ENCODE measurements around the gene TBCK.

DNA sequence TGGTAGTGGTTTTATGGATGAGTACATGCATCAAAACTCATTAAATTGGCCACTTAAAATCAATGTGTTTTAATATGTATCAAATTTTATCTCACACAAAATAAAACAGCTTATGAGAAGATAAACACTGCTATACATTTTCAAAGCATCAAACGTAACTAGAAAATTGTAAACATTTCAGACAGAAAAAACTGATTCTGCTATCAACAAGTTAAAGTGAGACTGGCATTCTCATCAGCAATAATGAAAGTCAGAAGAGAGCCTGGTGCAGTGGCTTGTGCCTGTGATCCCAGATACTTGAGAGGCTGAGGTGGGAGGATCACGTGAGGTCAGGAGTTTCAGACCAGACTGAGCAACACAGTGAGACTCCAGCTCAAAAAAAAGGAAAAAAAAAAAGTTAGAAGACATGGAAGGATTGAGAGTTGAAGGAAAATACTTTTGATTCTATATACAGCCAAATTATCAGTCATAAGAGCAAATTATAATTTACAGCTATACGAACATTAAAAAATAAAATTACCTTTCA, 2.9 kb downstream of the TBCK start:
- TF ChIP-seq, protein P1, sequence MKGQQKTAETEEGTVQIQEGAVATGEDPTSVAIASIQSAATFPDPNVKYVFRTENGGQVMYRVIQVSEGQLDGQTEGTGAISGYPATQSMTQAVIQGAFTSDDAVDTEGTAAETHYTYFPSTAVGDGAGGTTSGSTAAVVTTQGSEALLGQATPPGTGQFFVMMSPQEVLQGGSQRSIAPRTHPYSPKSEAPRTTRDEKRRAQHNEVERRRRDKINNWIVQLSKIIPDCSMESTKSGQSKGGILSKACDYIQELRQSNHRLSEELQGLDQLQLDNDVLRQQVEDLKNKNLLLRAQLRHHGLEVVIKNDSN (CRISPR knock-in tag; IDR thresholded peaks at IDR 0.05), result no peak
- TF ChIP-seq, protein P2, sequence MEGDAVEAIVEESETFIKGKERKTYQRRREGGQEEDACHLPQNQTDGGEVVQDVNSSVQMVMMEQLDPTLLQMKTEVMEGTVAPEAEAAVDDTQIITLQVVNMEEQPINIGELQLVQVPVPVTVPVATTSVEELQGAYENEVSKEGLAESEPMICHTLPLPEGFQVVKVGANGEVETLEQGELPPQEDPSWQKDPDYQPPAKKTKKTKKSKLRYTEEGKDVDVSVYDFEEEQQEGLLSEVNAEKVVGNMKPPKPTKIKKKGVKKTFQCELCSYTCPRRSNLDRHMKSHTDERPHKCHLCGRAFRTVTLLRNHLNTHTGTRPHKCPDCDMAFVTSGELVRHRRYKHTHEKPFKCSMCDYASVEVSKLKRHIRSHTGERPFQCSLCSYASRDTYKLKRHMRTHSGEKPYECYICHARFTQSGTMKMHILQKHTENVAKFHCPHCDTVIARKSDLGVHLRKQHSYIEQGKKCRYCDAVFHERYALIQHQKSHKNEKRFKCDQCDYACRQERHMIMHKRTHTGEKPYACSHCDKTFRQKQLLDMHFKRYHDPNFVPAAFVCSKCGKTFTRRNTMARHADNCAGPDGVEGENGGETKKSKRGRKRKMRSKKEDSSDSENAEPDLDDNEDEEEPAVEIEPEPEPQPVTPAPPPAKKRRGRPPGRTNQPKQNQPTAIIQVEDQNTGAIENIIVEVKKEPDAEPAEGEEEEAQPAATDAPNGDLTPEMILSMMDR (IDR thresholded peaks at IDR 0.05), result no peak
- TF ChIP-seq TCF7 (CRISPR knock-in tag; IDR thresholded peaks at IDR 0.05; ENCODE audit: low read depth) (no peak), FOXP1 (CRISPR knock-in tag; IDR thresholded peaks at IDR 0.05; ENCODE audit: borderline replicate concordance) (no peak), ATF1 (CRISPR knock-in tag; IDR thresholded peaks at IDR 0.05) (no peak), TEAD1 (CRISPR knock-in tag; IDR thresholded peaks at IDR 0.05) (no peak)
- TF ChIP-seq, protein P3, sequence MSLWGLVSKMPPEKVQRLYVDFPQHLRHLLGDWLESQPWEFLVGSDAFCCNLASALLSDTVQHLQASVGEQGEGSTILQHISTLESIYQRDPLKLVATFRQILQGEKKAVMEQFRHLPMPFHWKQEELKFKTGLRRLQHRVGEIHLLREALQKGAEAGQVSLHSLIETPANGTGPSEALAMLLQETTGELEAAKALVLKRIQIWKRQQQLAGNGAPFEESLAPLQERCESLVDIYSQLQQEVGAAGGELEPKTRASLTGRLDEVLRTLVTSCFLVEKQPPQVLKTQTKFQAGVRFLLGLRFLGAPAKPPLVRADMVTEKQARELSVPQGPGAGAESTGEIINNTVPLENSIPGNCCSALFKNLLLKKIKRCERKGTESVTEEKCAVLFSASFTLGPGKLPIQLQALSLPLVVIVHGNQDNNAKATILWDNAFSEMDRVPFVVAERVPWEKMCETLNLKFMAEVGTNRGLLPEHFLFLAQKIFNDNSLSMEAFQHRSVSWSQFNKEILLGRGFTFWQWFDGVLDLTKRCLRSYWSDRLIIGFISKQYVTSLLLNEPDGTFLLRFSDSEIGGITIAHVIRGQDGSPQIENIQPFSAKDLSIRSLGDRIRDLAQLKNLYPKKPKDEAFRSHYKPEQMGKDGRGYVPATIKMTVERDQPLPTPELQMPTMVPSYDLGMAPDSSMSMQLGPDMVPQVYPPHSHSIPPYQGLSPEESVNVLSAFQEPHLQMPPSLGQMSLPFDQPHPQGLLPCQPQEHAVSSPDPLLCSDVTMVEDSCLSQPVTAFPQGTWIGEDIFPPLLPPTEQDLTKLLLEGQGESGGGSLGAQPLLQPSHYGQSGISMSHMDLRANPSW (CRISPR knock-in tag; conservative IDR thresholded peaks at IDR 0.05; ENCODE audit: low read depth), result no peak
- TF ChIP-seq, protein P4, sequence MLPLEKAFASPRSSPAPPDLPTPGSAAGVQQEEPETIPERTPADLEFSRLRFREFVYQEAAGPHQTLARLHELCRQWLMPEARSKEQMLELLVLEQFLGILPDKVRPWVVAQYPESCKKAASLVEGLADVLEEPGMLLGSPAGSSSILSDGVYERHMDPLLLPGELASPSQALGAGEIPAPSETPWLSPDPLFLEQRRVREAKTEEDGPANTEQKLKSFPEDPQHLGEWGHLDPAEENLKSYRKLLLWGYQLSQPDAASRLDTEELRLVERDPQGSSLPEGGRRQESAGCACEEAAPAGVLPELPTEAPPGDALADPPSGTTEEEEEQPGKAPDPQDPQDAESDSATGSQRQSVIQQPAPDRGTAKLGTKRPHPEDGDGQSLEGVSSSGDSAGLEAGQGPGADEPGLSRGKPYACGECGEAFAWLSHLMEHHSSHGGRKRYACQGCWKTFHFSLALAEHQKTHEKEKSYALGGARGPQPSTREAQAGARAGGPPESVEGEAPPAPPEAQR (CRISPR knock-in tag; IDR thresholded peaks at IDR 0.05), result no peak
- TF ChIP-seq, protein P5, sequence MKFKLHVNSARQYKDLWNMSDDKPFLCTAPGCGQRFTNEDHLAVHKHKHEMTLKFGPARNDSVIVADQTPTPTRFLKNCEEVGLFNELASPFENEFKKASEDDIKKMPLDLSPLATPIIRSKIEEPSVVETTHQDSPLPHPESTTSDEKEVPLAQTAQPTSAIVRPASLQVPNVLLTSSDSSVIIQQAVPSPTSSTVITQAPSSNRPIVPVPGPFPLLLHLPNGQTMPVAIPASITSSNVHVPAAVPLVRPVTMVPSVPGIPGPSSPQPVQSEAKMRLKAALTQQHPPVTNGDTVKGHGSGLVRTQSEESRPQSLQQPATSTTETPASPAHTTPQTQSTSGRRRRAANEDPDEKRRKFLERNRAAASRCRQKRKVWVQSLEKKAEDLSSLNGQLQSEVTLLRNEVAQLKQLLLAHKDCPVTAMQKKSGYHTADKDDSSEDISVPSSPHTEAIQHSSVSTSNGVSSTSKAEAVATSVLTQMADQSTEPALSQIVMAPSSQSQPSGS (CRISPR knock-in tag; IDR thresholded peaks at IDR 0.05; ENCODE audit: borderline replicate concordance, low read depth), result no peak
- TF ChIP-seq, protein P6, sequence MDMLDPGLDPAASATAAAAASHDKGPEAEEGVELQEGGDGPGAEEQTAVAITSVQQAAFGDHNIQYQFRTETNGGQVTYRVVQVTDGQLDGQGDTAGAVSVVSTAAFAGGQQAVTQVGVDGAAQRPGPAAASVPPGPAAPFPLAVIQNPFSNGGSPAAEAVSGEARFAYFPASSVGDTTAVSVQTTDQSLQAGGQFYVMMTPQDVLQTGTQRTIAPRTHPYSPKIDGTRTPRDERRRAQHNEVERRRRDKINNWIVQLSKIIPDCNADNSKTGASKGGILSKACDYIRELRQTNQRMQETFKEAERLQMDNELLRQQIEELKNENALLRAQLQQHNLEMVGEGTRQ (CRISPR knock-in tag; IDR thresholded peaks at IDR 0.05), result no peak
- TF ChIP-seq, protein P7, sequence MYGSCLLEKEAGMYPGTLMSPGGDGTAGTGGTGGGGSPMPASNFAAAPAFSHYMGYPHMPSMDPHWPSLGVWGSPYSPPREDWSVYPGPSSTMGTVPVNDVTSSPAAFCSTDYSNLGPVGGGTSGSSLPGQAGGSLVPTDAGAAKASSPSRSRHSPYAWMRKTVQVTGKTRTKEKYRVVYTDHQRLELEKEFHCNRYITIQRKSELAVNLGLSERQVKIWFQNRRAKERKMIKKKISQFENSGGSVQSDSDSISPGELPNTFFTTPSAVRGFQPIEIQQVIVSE (CRISPR knock-in tag; IDR thresholded peaks at IDR 0.05; ENCODE audit: borderline replicate concordance), result no peak
- TF ChIP-seq, protein P8, sequence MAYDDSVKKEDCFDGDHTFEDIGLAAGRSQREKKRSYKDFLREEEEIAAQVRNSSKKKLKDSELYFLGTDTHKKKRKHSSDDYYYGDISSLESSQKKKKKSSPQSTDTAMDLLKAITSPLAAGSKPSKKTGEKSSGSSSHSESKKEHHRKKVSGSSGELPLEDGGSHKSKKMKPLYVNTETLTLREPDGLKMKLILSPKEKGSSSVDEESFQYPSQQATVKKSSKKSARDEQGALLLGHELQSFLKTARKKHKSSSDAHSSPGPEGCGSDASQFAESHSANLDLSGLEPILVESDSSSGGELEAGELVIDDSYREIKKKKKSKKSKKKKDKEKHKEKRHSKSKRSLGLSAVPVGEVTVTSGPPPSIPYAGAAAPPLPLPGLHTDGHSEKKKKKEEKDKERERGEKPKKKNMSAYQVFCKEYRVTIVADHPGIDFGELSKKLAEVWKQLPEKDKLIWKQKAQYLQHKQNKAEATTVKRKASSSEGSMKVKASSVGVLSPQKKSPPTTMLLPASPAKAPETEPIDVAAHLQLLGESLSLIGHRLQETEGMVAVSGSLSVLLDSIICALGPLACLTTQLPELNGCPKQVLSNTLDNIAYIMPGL (CRISPR knock-in tag; IDR thresholded peaks at IDR 0.05), result no peak

Data from WTC11 (cell line).